Sciatic nerve (tissue), 2 donors: ENCODE measurements around the gene TMEM26. TPM values are rescaled to one million over a fixed set of nuclear protein-coding genes. Genes with fewer than 3 reads are reported as not detected.

Experiments
- ATAC-seq: fragments of 200-7000 bp; cut with Tn5 transposase; one replicate; pipeline ENCODE4 v1.9.1; 2020; ENCODE audit warnings: mild to moderate bottlenecking, moderate library complexity
- DNase-seq: peaks from one replicate; pipeline ENCODE4 v3.0.0-alpha.2; 2020; ENCODE audit warnings: low spot score
- intact Hi-C: fragments of 100-400 bp; cut with DNase I; formaldehyde crosslinking; loops from one replicate; pipeline ENCODE4 v1.14.2; 2022
- total RNA-seq: library from RNA; stranded (reverse); fragmentation: NEBNext Ultra II Directional; extraction: Animal tissue kit (Norgen Biotek cat#: 25700); gene quantifications from one replicate; pipeline ENCODE4 v1.2.1, GENCODE V29; 2021
- donor health status: DM: no; HTN: no; CAD: no.
- donor health status: DM: no; HTN: no; CAD: no.

TMEM26 gene
- 0.53 TPM for total RNA-seq

DNA sequence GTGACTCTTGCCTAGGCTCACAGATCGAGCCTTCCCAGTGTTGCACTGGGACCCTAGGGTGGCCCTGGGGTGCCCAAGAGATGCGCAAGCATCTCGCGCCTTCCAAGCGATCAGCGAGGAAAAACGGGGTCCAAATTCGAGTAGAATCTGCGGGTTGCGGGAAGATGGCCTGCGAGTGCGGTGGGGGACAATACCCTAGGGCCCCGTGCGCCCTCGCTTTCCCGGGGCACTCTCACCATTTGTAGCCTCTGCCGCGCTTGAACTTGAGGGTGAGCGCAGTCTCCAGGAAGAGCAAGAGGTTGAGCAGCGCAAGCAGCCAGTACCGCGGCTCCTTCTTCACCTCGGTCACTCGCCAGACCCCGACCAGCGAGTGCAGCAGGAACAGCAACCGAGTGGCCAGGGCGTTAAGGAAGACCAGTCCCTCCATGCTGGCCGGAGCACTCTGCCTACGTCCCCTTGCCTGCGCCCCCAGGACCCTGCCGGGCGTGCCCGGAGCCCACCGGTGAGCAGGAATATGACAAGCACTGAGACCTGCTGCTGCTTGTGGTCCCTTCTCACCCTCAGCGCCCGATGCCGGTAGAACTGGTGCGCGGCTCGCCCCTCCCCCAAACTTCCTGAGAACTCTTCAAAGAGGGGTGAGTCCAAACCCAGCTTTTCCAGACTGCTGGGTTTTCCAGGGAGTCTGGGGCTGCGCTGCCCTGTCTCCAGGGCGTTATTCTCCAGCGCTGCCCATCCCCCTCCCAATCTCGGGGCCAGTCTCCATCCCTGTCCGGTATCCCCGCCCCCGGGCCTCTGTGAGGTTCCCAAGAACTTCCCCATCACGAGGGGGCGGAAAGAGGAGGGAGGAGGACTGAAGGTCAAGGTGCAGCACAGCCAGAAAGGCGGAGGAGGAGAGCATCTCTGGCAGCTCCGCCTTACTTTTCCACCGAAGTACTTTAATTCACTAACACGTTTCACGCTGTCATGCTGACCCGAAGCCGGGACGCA is at the start of gene TMEM26:
TSS of gene TMEM26 (minus strand) at position 727 of the 987 bp plus-strand sequence. CDS start at position 427, 300 bp downstream.
- ATAC-seq (peak; percentile 68), DNase-seq (peak; percentile 78)
- intact Hi-C loops = no loop called here

DNA sequence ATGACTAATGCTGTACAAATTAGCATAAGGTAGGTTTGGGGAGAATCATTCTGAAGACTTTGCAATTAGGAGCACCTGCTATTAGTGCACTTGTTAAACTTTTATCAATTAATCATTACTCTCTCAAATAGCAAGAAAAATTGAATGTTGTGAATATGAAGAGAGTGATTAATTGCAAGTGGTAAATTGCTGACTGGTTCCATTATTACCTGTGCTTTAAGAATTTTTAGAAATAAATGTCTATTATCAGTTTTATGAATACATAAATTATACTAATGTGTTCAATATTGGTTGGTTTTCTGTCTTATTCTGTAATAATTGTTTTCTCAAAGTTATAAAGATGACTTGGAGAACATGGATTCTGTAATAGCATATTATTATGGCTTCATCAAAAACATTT is 47.3 kb upstream of the TMEM26 start:
- intact Hi-C loops = no loop called here
- no peak for ATAC-seq
- no peak for DNase-seq

GRCh38 chr10:61492364-61492995 is 39.3 kb upstream of the TMEM26 start:
- intact Hi-C loops = no loop called here
- ATAC-seq (no peak), DNase-seq (no peak)

GRCh38 chr10:61487506-61487905 is 34.3 kb upstream of the TMEM26 start:
- no peak for ATAC-seq
- DNase-seq = no peak
- intact Hi-C loops = no loop called here

- ATAC-seq = peak; percentile 73
- intact Hi-C loops = no loop called here
These were observed 33.7 kb upstream of the TMEM26 start for GRCh38 chr10:61486738-61487396.

GRCh38 chr10:61486251-61486650 is 33.1 kb upstream of the TMEM26 start:
- no peak for ATAC-seq
- intact Hi-C loops = no loop called here
- DNase-seq = no peak

More at GRCh38 chr10:61486738-61487396, 33.7 kb upstream of the TMEM26 start:
- DNase-seq = no peak

- DNase-seq (no peak), ATAC-seq (no peak)
- intact Hi-C loops = no loop called here
These were observed 28.4 kb upstream of the TMEM26 start for GRCh38 chr10:61481597-61481996.

DNA sequence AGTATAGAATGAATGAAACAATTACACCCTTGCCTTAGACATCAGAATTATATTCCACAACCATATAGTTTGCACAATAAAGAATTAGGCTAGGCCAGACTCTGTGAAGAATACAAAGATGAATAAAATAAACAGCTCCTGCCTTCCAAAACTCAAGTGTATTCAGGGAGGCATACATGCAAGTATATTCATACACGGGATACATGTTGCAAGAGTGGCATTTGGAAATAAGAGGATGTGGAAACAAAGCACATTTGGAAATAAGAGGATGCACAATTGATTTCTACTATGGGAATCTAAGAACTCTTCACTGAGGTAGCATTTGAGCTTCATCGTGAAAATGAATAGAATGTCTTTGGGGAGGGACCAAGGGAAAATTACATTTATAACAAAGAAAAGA is 27.0 kb upstream of the TMEM26 start:
- no peak for ATAC-seq
- intact Hi-C loops = no loop called here
- no peak for DNase-seq

GRCh38 chr10:61478621-61479312 is 25.6 kb upstream of the TMEM26 start:
- ATAC-seq (no peak), DNase-seq (no peak)
- intact Hi-C loops = no loop called here

DNA sequence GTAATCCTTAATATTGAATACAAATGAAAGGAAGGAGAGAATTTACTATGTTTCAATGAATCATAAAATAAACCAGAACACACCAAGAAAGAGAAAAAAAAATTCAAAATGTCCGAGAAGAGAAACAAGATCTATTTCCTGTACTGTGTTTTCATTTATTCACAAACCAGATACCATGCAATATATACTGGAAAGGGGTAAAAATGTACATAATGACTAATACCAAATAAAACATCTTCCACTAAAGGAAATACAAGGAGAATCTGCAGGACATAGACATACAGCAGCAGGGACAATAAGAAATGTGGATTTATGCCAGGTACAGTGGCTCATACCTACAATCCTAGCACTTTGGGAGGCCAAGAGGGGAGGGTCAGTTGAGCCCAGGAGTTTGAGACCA is 24.3 kb upstream of the TMEM26 start:
- intact Hi-C loops = no loop called here
- no peak for DNase-seq
- no peak for ATAC-seq

DNA sequence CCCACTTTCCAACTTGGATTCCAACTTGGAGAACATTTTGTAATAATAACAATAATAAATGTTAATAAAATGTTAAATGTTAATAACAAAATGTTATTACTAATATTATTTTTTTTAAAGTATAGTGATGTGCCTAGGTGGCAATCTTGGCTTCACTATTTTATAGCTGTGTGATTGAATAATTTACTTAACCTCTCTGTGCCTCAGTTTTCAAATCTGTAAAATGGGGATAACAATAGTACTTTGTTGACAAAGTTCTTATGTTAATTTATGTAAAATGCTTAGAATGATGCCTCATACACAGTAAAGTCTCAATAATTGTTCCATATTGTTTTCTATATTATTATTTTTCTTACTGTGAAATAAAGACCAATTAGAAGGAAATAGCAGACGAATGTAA is 23.3 kb upstream of the TMEM26 start:
- DNase-seq = no peak
- ATAC-seq = no peak
- intact Hi-C loops = no loop called here

DNA sequence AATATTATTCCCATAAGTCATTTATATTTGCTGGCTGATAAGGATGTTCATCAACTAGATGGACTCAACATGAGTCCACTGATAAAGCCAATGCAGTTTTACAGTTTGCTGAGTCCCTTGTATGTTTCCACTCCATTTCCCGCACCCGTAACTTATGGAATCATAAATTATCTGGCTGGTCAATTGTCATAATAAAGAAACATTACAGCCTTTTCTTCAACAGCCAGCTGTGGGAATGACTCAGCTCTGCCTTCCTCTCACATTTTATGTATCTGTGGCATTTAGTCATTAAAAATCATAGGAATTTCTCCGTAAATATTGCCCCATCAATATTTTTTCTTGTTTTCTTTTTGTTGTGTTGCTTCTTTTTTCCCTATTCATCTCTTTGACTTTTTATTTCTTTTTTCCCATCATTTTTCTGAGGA is 22.3 kb upstream of the TMEM26 start:
- intact Hi-C loops = no loop called here
- DNase-seq = no peak
- no peak for ATAC-seq

DNA sequence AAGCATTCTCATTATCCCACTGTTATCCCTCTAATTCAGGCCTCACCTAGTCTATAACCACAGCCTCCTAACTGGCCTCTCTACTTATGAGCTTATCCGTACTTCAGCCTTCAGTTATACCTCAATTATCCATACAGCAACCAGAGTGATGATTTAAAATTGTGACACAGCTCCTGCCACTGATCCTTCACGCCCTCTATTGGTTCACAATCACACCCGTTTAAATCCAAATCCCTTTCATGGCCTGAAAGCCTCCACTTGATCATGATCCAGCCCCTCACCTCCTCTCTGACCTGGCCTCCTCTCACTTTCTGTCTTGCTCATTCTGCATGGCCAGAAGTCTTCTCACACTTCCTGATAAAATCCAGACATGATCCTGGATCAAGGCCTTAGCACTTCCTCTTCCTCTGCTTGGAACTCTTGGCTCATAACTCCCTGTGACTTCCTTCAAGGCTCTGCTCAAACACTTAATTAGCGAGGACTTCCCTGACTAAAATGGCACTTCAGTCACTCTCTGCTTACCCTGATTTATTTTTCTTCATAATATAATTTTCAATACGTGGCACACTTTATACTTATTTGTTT is 19.0 kb upstream of the TMEM26 start:
- intact Hi-C loops = no loop called here
- DNase-seq = no peak
- no peak for ATAC-seq

DNA sequence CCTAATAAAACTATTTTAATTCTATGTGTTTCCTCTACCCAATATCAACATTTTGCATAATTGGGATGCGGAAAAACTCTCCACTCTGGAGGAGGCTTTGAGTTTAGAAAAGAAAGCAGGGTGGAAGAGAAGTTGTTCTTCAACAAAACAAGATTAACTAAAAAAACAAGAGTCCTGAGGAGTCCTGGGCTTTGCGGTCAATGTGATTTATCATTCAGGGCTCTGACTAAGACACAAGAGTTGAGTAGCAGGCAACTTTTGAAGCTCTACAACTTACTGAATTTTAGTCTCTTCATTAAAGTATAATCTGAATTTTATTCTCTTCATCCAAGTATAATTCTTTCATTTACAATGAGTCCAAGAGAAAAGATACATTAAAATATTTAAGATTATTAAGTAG is 18.3 kb upstream of the TMEM26 start:
- DNase-seq (no peak), ATAC-seq (no peak)
- intact Hi-C loops = no loop called here

DNA sequence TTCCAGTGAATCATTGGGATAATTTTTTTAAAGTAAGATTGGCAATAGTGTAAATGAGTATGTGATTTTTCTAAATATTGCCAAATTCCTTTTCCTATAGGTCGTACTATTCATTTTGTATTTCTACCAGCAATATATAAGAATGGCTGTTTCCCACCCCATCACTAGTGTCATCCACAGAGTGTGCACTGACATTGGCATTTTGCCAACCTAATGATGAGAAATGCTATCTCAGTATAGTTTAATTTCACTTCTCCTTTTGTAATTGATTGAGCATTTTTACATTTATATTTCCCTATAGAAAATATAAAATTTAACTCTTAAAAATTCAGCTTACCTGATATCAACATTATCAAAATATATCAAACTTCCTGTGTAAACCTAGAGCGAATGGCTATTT is 17.6 kb upstream of the TMEM26 start:
- ATAC-seq (no peak), DNase-seq (no peak)
- intact Hi-C loops = no loop called here

- intact Hi-C loops = no loop called here
- no peak for ATAC-seq
These were observed 12.9 kb upstream of the TMEM26 start for GRCh38 chr10:61465901-61466632.

GRCh38 chr10:61465171-61465496 is 12.0 kb upstream of the TMEM26 start:
- no peak for DNase-seq
- intact Hi-C loops = no loop called here
- ATAC-seq = no peak

More at GRCh38 chr10:61465901-61466632, 12.9 kb upstream of the TMEM26 start:
- DNase-seq = no peak

DNA sequence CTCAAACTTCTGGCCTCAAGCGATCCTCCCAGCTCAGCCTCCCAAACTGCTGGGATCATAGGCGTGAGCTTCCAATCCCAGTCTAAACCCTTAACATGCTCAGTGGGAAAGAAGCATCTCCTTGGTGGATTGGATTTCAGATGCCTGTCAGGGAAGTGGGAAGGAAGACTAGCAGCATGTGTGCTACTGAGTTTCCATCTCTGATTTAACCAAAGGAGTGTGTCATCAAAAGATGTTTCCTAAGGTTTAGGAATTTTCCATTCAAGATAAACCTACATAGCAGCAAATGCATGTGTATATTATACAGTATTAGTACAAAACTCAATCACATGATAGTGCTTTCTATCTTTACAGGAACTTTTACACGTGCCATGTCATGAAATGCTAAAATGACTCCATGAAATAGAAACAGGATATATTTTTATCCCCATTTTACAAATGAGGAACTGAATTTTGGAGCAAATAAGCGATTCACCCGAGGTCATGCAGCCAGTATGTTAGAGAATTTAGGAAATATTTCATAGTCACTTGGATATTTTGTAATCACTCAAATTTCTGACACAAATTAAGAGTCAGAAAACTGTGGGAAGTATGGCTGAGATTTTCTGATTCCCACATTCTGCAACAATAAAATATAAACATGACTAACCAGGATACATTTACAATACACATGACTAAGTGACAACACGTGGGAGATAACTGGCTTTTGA is 11.4 kb upstream of the TMEM26 start:
- ATAC-seq = no peak
- intact Hi-C loops = no loop called here
- no peak for DNase-seq
